Neural progenitor cell (in vitro differentiated cells): Measurements from ENCODE around the gene KDM6A. TPM values are rescaled to one million over a fixed set of nuclear protein-coding genes. Genes with fewer than 3 reads are reported as not detected.
A peak's percentile ranks its signal among the peaks of the same experiment; 100 is the strongest.

Experiments used
- DNase-seq: peaks from one replicate; pipeline ENCODE4 v3.0.0-alpha.2; 2016; ENCODE audit warnings: low spot score
- H2AFZ ChIP-seq: fragments of 200-600 bp; sonication (generic); replicated peaks from 2 replicates; pipeline ENCODE4 v1.6.1; 2016; ENCODE audit warnings: antibody characterized with exemption
- H3F3A ChIP-seq: fragments of 200-600 bp; sonication (generic); 2 replicates; pipeline ENCODE4 v1.6.1; 2016; ENCODE audit warnings: antibody characterized with exemption, low read depth
- H3K27ac ChIP-seq: fragments of 200-600 bp; sonication (generic); 2 replicates; pipeline ENCODE4 v1.5.1; 2016; ENCODE audit warnings: mild to moderate bottlenecking
- H3K27me3 ChIP-seq: fragments of 200-600 bp; sonication (generic); 2 replicates; pipeline ENCODE4 v1.6.1; 2016; ENCODE audit warnings: mild to moderate bottlenecking, moderate library complexity
- H3K36me3 ChIP-seq: fragments of 200-600 bp; sonication (generic); 2 replicates; pipeline ENCODE4 v1.5.1; 2016
- H3K4me1 ChIP-seq: fragments of 200-600 bp; sonication (generic); 2 replicates; pipeline ENCODE4 v1.6.1; 2016; ENCODE audit warnings: mixed run types
- H3K4me2 ChIP-seq: fragments of 200-600 bp; sonication (generic); 2 replicates; pipeline ENCODE4 v1.6.1; 2016
- H3K4me3 ChIP-seq: fragments of 200-600 bp; sonication (generic); 2 replicates; pipeline ENCODE4 v1.5.1; 2016
- H3K79me2 ChIP-seq: fragments of 200-600 bp; sonication (generic); 2 replicates; pipeline ENCODE4 v1.6.1; 2016; ENCODE audit warnings: low read depth
- H3K9ac ChIP-seq: fragments of 200-600 bp; sonication (generic); 2 replicates; pipeline ENCODE4 v1.6.1; 2016
- H3K9me3 ChIP-seq: fragments of 200-600 bp; sonication (generic); 2 replicates; pipeline ENCODE4 v1.5.1; 2016; ENCODE audit warnings: low read depth
- H4K20me1 ChIP-seq: fragments of 200-600 bp; sonication (generic); 2 replicates; pipeline ENCODE4 v1.6.1; 2016; ENCODE audit warnings: low read depth
- H3K27ac Mint-ChIP-seq: 3 replicates; pipeline ENCODE4 v1.8.0; 2021; ENCODE audit warnings: mixed read lengths
- H3K27me3 Mint-ChIP-seq: 2 replicates; pipeline ENCODE4 v1.8.0; 2022; ENCODE audit warnings: low read depth, mild to moderate bottlenecking, inconsistent platforms, moderate library complexity, mixed read lengths; ENCODE audit not compliant: insufficient read depth
- H3K36me3 Mint-ChIP-seq: 3 replicates; pipeline ENCODE4 v1.8.0; 2021; ENCODE audit warnings: mixed read lengths
- H3K4me1 Mint-ChIP-seq: 3 replicates; pipeline ENCODE4 v1.8.0; 2021; ENCODE audit warnings: mixed read lengths
- H3K4me3 Mint-ChIP-seq: 3 replicates; pipeline ENCODE4 v1.8.0; 2021; ENCODE audit warnings: mild to moderate bottlenecking, moderate library complexity, mixed read lengths
- H3K9me3 Mint-ChIP-seq: 3 replicates; pipeline ENCODE4 v1.8.0; 2020; ENCODE audit warnings: mixed read lengths
- CTCF ChIP-seq: fragments of 200-600 bp; sonication (generic); IDR thresholded peaks from 2 replicates; pipeline ENCODE4 v1.5.1; 2017; ENCODE audit warnings: antibody characterized with exemption, mild to moderate bottlenecking
- EZH2 ChIP-seq: fragments of 200-600 bp; sonication (generic); IDR thresholded peaks from 2 replicates; pipeline ENCODE4 v1.6.1; 2017; ENCODE audit warnings: antibody characterized with exemption, mild to moderate bottlenecking, moderate library complexity
- EZH2phosphoT487 ChIP-seq: fragments of 200-600 bp; sonication (generic); IDR thresholded peaks from 2 replicates; pipeline ENCODE4 v1.6.1; 2017; ENCODE audit warnings: antibody characterized with exemption
- total RNA-seq: library from RNA; depleted of rRNA; stranded (reverse); fragments of >200 nt; gene quantifications from 2 replicates; pipeline ENCODE4 v1.2.3, GENCODE V29; 2015; ENCODE audit warnings: low replicate concordance

The KDM6A gene
- total RNA-seq, 1 donor from 2014 or later, result 56.2 TPM

- Histone ChIP-seq H3K9ac (no peak overlapping the region), H3K36me3 (no peaks in the 10 kb centered on the region), H3K4me2 (no peak overlapping the region), H3K4me1 (peaks cover 24% of the 10 kb centered on the region), H3K4me3 (no peak overlapping the region), H3K27me3 (no peaks in the 10 kb centered on the region), H4K20me1 (no peaks in the 10 kb centered on the region), H3K9me3 (no peaks in the 10 kb centered on the region), H2AFZ (no peak overlapping the region), H3K27ac (no peak overlapping the region), H3F3A (no peaks in the 10 kb centered on the region), H3K79me2 (peaks cover 98% of the 10 kb centered on the region)
- H3K4me3 Mint-ChIP-seq, result no peak overlapping the region
- H3K9me3 Mint-ChIP-seq, result peaks cover 28% of the 10 kb centered on the region
- H3K36me3 Mint-ChIP-seq, result peaks cover 22% of the 10 kb centered on the region
- DNase-seq, result no peak
- TF ChIP-seq EZH2 (no peak), EZH2phosphoT487 (no peak), CTCF (no peak)
- H3K4me1 Mint-ChIP-seq, result no peaks in the 10 kb centered on the region
- no peaks in the 10 kb centered on the region for H3K27me3 Mint-ChIP-seq
- no peak overlapping the region for H3K27ac Mint-ChIP-seq
Measured at GRCh38 chrX:44970709-44971108, 97.7 kb downstream of the KDM6A start.

- Histone ChIP-seq H3K4me2 (no peak overlapping the region), H2AFZ (no peak overlapping the region), H4K20me1 (no peaks in the 10 kb centered on the region), H3K4me1 (peaks cover 25% of the 10 kb centered on the region), H3K9me3 (no peaks in the 10 kb centered on the region), H3F3A (no peaks in the 10 kb centered on the region), H3K27me3 (no peaks in the 10 kb centered on the region), H3K9ac (no peak overlapping the region), H3K79me2 (peaks cover 98% of the 10 kb centered on the region), H3K27ac (peak overlapping the region; percentile 13), H3K36me3 (no peaks in the 10 kb centered on the region), H3K4me3 (no peak overlapping the region)
- Mint-ChIP-seq H3K36me3 (peaks cover 21% of the 10 kb centered on the region), H3K4me3 (no peak overlapping the region), H3K27me3 (no peaks in the 10 kb centered on the region), H3K4me1 (no peaks in the 10 kb centered on the region), H3K27ac (no peak overlapping the region), H3K9me3 (peaks cover 26% of the 10 kb centered on the region)
- TF ChIP-seq CTCF (no peak), EZH2phosphoT487 (no peak), EZH2 (no peak)
- no peak for DNase-seq
Measured at GRCh38 chrX:44971674-44972073, 98.7 kb downstream of the KDM6A start.

- H3K4me1 Mint-ChIP-seq, result no peaks in the 10 kb centered on the region
- peaks cover 20% of the 10 kb centered on the region for H3K36me3 Mint-ChIP-seq
- no peak overlapping the region for H3K4me3 Mint-ChIP-seq
- no peak overlapping the region for H3K27ac Mint-ChIP-seq
- peaks cover 25% of the 10 kb centered on the region for H3K9me3 Mint-ChIP-seq
- no peaks in the 10 kb centered on the region for H3K36me3 ChIP-seq
- no peak for DNase-seq
- H3K9me3 ChIP-seq, result no peaks in the 10 kb centered on the region
- H3K4me1 ChIP-seq, result peaks cover 25% of the 10 kb centered on the region
- H2AFZ ChIP-seq, result no peak overlapping the region
- H3K27ac ChIP-seq, result no peak overlapping the region
- H3K79me2 ChIP-seq, result peaks cover 98% of the 10 kb centered on the region
- H3K27me3 ChIP-seq, result no peaks in the 10 kb centered on the region
- H3K27me3 Mint-ChIP-seq, result no peaks in the 10 kb centered on the region
- H4K20me1 ChIP-seq, result no peaks in the 10 kb centered on the region
- H3K9ac ChIP-seq, result no peak overlapping the region
- H3K4me2 ChIP-seq, result no peak overlapping the region
- no peak overlapping the region for H3K4me3 ChIP-seq
- TF ChIP-seq CTCF (no peak), EZH2 (no peak), EZH2phosphoT487 (no peak)
- H3F3A ChIP-seq, result no peaks in the 10 kb centered on the region
Measured at GRCh38 chrX:44972132-44972531, 99.1 kb downstream of the KDM6A start.
